GM23338 (cell line): ENCODE results near the gene SPATC1L. TPM values are rescaled to one million over a fixed set of nuclear protein-coding genes. Genes with fewer than 3 reads are reported as not detected.

Source experiments
- ATAC-seq: fragments of 200-7000 bp; cut with Tn5 transposase; 3 replicates; pipeline ENCODE4 v1.9.1; 2020
- DNase-seq: peaks from one replicate; pipeline ENCODE4 v3.0.0-alpha.2; 2015; ENCODE audit warnings: low spot score
- H2AFZ ChIP-seq: fragments of 200-600 bp; sonication (generic); 2 replicates; pipeline ENCODE4 v1.8.0; 2016; ENCODE audit warnings: antibody characterized with exemption, mild to moderate bottlenecking, moderate library complexity
- H3F3A ChIP-seq: fragments of 200-600 bp; sonication (generic); replicated peaks from 2 replicates; pipeline ENCODE4 v1.8.0; 2017; ENCODE audit warnings: antibody characterized with exemption, mixed run types, low read depth
- H3K27ac ChIP-seq: fragments of 200-600 bp; sonication (generic); 2 replicates; pipeline ENCODE4 v1.6.1; 2016; ENCODE audit warnings: low read depth
- H3K27me3 ChIP-seq: fragments of 200-600 bp; sonication (generic); 2 replicates; pipeline ENCODE4 v1.8.0; 2016; ENCODE audit warnings: mild to moderate bottlenecking, mixed run types, moderate library complexity; ENCODE audit not compliant: insufficient read depth
- H3K36me3 ChIP-seq: fragments of 200-600 bp; sonication (generic); 2 replicates; pipeline ENCODE4 v1.8.0; 2016; ENCODE audit warnings: mild to moderate bottlenecking; ENCODE audit not compliant: insufficient read depth
- H3K4me1 ChIP-seq: fragments of 200-600 bp; sonication (generic); 2 replicates; pipeline ENCODE4 v1.8.0; 2016; ENCODE audit warnings: mild to moderate bottlenecking, moderate library complexity; ENCODE audit not compliant: insufficient read depth
- H3K4me2 ChIP-seq: fragments of 200-600 bp; sonication (generic); 2 replicates; pipeline ENCODE4 v1.7.1; 2017; ENCODE audit warnings: mixed run types
- H3K4me3 ChIP-seq: fragments of 200-600 bp; sonication (generic); 2 replicates; pipeline ENCODE4 v1.6.1; 2016; ENCODE audit warnings: mixed run types
- H3K79me2 ChIP-seq: fragments of 200-600 bp; sonication (generic); replicated peaks from 2 replicates; pipeline ENCODE4 v1.8.0; 2017; ENCODE audit warnings: mild to moderate bottlenecking; ENCODE audit not compliant: insufficient read depth
- H3K9me2 ChIP-seq: fragments of 200-600 bp; sonication (generic); 2 replicates; pipeline ENCODE4 v1.8.0; 2017; ENCODE audit not compliant: insufficient read depth
- H4K20me1 ChIP-seq: fragments of 200-600 bp; sonication (generic); replicated peaks from 2 replicates; pipeline ENCODE4 v1.8.0; 2017; ENCODE audit warnings: mild to moderate bottlenecking; ENCODE audit not compliant: insufficient read depth
- H3K27ac Mint-ChIP-seq: 2 replicates; pipeline ENCODE4 v1.8.0; 2020; ENCODE audit warnings: inconsistent platforms, mild to moderate bottlenecking, moderate library complexity, mixed read lengths
- H3K27me3 Mint-ChIP-seq: 3 replicates; pipeline ENCODE4 v1.8.0; 2022; ENCODE audit warnings: low read depth, mild to moderate bottlenecking, moderate library complexity, mixed read lengths, inconsistent platforms; ENCODE audit not compliant: insufficient read depth, poor library complexity
- H3K36me3 Mint-ChIP-seq: 3 replicates; pipeline ENCODE4 v1.8.0; 2021; ENCODE audit warnings: low read depth, mild to moderate bottlenecking, inconsistent platforms, moderate library complexity, mixed read lengths
- H3K4me1 Mint-ChIP-seq: 3 replicates; pipeline ENCODE4 v1.8.0; 2020; ENCODE audit warnings: mild to moderate bottlenecking, inconsistent platforms, mixed read lengths
- H3K4me3 Mint-ChIP-seq: 3 replicates; pipeline ENCODE4 v1.8.0; 2021; ENCODE audit warnings: moderate library complexity, mild to moderate bottlenecking, inconsistent platforms, mixed read lengths
- H3K9me3 Mint-ChIP-seq: 3 replicates; pipeline ENCODE4 v1.8.0; 2020; ENCODE audit warnings: moderate library complexity, mild to moderate bottlenecking, inconsistent platforms, mixed read lengths
- CREB1 ChIP-seq: fragments of 250-450 bp; sonication (Bioruptor Pico); IDR thresholded peaks from 2 replicates; pipeline ENCODE4 v1.5.0; 2020; ENCODE audit warnings: low read depth, mild to moderate bottlenecking, moderate library complexity
- EZH2 ChIP-seq: fragments of 200-600 bp; sonication (generic); IDR thresholded peaks from one replicate; pipeline ENCODE4 v1.8.0; 2017; ENCODE audit warnings: antibody characterized with exemption, mild to moderate bottlenecking, low read depth; ENCODE audit not compliant: unreplicated experiment
- EZH2phosphoT487 ChIP-seq: fragments of 200-600 bp; sonication (generic); IDR thresholded peaks from one replicate; pipeline ENCODE4 v1.8.1; 2018; ENCODE audit warnings: antibody characterized with exemption; ENCODE audit not compliant: unreplicated experiment
- JUNB ChIP-seq: IDR thresholded peaks from one replicate; pipeline ENCODE4 v1.6.1; 2016; ENCODE audit warnings: antibody characterized with exemption; ENCODE audit not compliant: unreplicated experiment
- NANOG ChIP-seq: IDR thresholded peaks from 2 replicates; pipeline ENCODE4 v1.6.1; 2016; ENCODE audit warnings: antibody characterized with exemption, borderline replicate concordance
- POLR2AphosphoS5 ChIP-seq: IDR thresholded peaks from 2 replicates; pipeline ENCODE4 v1.6.1; 2016; ENCODE audit warnings: antibody characterized with exemption, low read depth
- STAT1 ChIP-seq: IDR thresholded peaks from one replicate; pipeline ENCODE4 v1.6.1; 2016; ENCODE audit warnings: antibody characterized with exemption; ENCODE audit not compliant: unreplicated experiment
- ZNF114 ChIP-seq: fragments of 250-450 bp; sonication (Bioruptor Pico); IDR thresholded peaks from 2 replicates; pipeline ENCODE4 v1.5.0; 2020; ENCODE audit warnings: mild to moderate bottlenecking, moderate library complexity
- ZNF331 ChIP-seq: fragments of 250-450 bp; sonication (Bioruptor Pico); IDR thresholded peaks from 2 replicates; pipeline ENCODE4 v1.5.0; 2020; ENCODE audit warnings: low read depth, mild to moderate bottlenecking, moderate library complexity
- polyA plus RNA-seq: library from polyadenylated mRNA; unstranded; fragments of >200 nt; fragmentation: Nextera tagmentation; extraction: Ambion mirVana; gene quantifications from 2 replicates; pipeline ENCODE4 v1.2.1, GENCODE V29; 2016
- total RNA-seq: library from RNA; depleted of rRNA; stranded (reverse); fragments of >200 nt; shearing (Covaris generic); gene quantifications from 2 replicates; pipeline ENCODE4 v1.2.3, GENCODE V29; 2014
- TF ChIP-seq, protein P1 (sequence below), 2 experiments: fragments of 200-600 bp in 1 of 2; sonication (generic) in 1 of 2; conservative IDR thresholded peaks; 2 replicates each; pipeline versions ENCODE4 v1.5.1 to v1.6.1; 2016 to 2017; ENCODE audit warnings: antibody characterized with exemption in 2 of 2, low read depth in 2 of 2, mild to moderate bottlenecking in 2 of 2, moderate library complexity in 1 of 2
- TF ChIP-seq, protein P2 (sequence below): IDR thresholded peaks from one replicate; pipeline ENCODE4 v1.6.1; 2018; ENCODE audit warnings: antibody characterized with exemption; ENCODE audit not compliant: unreplicated experiment
- TF ChIP-seq, protein P3 (sequence below): fragments of 250-450 bp; sonication (Bioruptor Pico); IDR thresholded peaks from 2 replicates; pipeline ENCODE4 v1.5.0; 2020; ENCODE audit warnings: mild to moderate bottlenecking, moderate library complexity
- TF ChIP-seq, protein P4 (sequence below): IDR thresholded peaks from 2 replicates; pipeline ENCODE4 v1.6.1; 2016; ENCODE audit warnings: antibody characterized with exemption

SPATC1L gene
- total and polyA plus RNA-seq, 2 experiments from 2014 or later = 37.6 to 70.2 TPM

DNA sequence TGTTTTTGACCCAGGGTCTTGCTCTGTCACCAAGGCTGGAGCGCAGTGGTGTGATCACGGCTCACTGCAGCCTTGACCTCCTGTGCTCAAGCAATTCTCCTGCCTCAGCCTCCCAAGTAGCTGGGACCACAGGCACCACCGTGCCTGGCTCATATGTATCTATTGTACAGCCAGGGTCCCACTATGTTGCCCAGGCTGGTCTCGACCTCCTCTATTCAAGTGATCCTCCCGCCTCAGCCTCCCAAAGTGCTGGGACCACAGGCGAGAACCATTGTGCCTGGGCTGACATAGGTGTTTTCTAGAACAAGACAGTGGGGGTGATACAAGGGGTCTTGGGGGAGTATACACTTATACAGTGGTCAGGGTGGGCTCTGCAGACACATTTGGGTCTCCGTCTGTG, 46.4 kb downstream of the SPATC1L start:
- no peak overlapping the region for H3K4me3 ChIP-seq
- no peaks in the 10 kb centered on the region for H4K20me1 ChIP-seq
- H3K36me3 ChIP-seq = no peaks in the 10 kb centered on the region
- peaks cover 3% of the 10 kb centered on the region for H3K27me3 Mint-ChIP-seq
- peaks cover 8% of the 10 kb centered on the region; the same call in 2 of the 3 replicates for H3K36me3 Mint-ChIP-seq
- no peak for DNase-seq
- H3K4me3 Mint-ChIP-seq = no peak overlapping the region
- no peaks in the 10 kb centered on the region for H3K4me1 ChIP-seq
- H3F3A ChIP-seq = no peaks in the 10 kb centered on the region
- ATAC-seq = no peak
- no peaks in the 10 kb centered on the region for H3K9me2 ChIP-seq
- no peak overlapping the region for H3K27ac ChIP-seq
- no peaks in the 10 kb centered on the region for H3K9me3 Mint-ChIP-seq
- H2AFZ ChIP-seq = no peak overlapping the region
- no peaks in the 10 kb centered on the region for H3K79me2 ChIP-seq
- no peak for TF ChIP-seq STAT1
- TF ChIP-seq JUNB = no peak
- no peak for TF ChIP-seq EZH2
- no peak for TF ChIP-seq ZNF331
- no peak for TF ChIP-seq POLR2AphosphoS5
- no peak for TF ChIP-seq NANOG
- TF ChIP-seq EZH2phosphoT487 = no peak
- TF ChIP-seq, protein P1, sequence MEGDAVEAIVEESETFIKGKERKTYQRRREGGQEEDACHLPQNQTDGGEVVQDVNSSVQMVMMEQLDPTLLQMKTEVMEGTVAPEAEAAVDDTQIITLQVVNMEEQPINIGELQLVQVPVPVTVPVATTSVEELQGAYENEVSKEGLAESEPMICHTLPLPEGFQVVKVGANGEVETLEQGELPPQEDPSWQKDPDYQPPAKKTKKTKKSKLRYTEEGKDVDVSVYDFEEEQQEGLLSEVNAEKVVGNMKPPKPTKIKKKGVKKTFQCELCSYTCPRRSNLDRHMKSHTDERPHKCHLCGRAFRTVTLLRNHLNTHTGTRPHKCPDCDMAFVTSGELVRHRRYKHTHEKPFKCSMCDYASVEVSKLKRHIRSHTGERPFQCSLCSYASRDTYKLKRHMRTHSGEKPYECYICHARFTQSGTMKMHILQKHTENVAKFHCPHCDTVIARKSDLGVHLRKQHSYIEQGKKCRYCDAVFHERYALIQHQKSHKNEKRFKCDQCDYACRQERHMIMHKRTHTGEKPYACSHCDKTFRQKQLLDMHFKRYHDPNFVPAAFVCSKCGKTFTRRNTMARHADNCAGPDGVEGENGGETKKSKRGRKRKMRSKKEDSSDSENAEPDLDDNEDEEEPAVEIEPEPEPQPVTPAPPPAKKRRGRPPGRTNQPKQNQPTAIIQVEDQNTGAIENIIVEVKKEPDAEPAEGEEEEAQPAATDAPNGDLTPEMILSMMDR (conservative IDR thresholded peaks at IDR 0.05; ENCODE audit: low read depth in 2 of 2) = no peak
- TF ChIP-seq, protein P2, sequence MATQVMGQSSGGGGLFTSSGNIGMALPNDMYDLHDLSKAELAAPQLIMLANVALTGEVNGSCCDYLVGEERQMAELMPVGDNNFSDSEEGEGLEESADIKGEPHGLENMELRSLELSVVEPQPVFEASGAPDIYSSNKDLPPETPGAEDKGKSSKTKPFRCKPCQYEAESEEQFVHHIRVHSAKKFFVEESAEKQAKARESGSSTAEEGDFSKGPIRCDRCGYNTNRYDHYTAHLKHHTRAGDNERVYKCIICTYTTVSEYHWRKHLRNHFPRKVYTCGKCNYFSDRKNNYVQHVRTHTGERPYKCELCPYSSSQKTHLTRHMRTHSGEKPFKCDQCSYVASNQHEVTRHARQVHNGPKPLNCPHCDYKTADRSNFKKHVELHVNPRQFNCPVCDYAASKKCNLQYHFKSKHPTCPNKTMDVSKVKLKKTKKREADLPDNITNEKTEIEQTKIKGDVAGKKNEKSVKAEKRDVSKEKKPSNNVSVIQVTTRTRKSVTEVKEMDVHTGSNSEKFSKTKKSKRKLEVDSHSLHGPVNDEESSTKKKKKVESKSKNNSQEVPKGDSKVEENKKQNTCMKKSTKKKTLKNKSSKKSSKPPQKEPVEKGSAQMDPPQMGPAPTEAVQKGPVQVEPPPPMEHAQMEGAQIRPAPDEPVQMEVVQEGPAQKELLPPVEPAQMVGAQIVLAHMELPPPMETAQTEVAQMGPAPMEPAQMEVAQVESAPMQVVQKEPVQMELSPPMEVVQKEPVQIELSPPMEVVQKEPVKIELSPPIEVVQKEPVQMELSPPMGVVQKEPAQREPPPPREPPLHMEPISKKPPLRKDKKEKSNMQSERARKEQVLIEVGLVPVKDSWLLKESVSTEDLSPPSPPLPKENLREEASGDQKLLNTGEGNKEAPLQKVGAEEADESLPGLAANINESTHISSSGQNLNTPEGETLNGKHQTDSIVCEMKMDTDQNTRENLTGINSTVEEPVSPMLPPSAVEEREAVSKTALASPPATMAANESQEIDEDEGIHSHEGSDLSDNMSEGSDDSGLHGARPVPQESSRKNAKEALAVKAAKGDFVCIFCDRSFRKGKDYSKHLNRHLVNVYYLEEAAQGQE = no peak
- TF ChIP-seq, protein P3, sequence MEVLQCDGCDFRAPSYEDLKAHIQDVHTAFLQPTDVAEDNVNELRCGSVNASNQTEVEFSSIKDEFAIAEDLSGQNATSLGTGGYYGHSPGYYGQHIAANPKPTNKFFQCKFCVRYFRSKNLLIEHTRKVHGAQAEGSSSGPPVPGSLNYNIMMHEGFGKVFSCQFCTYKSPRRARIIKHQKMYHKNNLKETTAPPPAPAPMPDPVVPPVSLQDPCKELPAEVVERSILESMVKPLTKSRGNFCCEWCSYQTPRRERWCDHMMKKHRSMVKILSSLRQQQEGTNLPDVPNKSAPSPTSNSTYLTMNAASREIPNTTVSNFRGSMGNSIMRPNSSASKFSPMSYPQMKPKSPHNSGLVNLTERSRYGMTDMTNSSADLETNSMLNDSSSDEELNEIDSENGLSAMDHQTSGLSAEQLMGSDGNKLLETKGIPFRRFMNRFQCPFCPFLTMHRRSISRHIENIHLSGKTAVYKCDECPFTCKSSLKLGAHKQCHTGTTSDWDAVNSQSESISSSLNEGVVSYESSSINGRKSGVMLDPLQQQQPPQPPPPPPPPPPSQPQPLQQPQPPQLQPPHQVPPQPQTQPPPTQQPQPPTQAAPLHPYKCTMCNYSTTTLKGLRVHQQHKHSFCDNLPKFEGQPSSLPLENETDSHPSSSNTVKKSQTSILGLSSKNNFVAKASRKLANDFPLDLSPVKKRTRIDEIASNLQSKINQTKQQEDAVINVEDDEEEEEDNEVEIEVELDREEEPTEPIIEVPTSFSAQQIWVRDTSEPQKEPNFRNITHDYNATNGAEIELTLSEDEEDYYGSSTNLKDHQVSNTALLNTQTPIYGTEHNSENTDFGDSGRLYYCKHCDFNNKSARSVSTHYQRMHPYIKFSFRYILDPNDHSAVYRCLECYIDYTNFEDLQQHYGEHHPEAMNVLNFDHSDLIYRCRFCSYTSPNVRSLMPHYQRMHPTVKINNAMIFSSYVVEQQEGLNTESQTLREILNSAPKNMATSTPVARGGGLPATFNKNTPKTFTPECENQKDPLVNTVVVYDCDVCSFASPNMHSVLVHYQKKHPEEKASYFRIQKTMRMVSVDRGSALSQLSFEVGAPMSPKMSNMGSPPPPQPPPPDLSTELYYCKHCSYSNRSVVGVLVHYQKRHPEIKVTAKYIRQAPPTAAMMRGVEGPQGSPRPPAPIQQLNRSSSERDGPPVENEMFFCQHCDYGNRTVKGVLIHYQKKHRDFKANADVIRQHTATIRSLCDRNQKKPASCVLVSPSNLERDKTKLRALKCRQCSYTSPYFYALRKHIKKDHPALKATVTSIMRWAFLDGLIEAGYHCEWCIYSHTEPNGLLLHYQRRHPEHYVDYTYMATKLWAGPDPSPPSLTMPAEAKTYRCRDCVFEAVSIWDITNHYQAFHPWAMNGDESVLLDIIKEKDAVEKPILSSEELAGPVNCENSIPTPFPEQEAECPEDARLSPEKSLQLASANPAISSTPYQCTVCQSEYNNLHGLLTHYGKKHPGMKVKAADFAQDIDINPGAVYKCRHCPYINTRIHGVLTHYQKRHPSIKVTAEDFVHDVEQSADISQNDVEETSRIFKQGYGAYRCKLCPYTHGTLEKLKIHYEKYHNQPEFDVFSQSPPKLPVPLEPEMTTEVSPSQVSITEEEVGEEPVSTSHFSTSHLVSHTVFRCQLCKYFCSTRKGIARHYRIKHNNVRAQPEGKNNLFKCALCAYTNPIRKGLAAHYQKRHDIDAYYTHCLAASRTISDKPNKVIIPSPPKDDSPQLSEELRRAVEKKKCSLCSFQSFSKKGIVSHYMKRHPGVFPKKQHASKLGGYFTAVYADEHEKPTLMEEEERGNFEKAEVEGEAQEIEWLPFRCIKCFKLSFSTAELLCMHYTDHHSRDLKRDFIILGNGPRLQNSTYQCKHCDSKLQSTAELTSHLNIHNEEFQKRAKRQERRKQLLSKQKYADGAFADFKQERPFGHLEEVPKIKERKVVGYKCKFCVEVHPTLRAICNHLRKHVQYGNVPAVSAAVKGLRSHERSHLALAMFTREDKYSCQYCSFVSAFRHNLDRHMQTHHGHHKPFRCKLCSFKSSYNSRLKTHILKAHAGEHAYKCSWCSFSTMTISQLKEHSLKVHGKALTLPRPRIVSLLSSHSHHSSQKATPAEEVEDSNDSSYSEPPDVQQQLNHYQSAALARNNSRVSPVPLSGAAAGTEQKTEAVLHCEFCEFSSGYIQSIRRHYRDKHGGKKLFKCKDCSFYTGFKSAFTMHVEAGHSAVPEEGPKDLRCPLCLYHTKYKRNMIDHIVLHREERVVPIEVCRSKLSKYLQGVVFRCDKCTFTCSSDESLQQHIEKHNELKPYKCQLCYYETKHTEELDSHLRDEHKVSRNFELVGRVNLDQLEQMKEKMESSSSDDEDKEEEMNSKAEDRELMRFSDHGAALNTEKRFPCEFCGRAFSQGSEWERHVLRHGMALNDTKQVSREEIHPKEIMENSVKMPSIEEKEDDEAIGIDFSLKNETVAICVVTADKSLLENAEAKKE (CRISPR knock-in tag) = no peak
- TF ChIP-seq ZNF114 (CRISPR knock-in tag) = no peak
- TF ChIP-seq CREB1 = no peak
- TF ChIP-seq, protein P4, sequence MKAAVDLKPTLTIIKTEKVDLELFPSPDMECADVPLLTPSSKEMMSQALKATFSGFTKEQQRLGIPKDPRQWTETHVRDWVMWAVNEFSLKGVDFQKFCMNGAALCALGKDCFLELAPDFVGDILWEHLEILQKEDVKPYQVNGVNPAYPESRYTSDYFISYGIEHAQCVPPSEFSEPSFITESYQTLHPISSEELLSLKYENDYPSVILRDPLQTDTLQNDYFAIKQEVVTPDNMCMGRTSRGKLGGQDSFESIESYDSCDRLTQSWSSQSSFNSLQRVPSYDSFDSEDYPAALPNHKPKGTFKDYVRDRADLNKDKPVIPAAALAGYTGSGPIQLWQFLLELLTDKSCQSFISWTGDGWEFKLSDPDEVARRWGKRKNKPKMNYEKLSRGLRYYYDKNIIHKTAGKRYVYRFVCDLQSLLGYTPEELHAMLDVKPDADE = no peak
- peaks cover 3% of the 10 kb centered on the region; the same call in 1 of the 3 replicates for H3K4me1 Mint-ChIP-seq
- H3K27me3 ChIP-seq = no peaks in the 10 kb centered on the region
- no peak overlapping the region for H3K4me2 ChIP-seq
- H3K27ac Mint-ChIP-seq = no peak overlapping the region
